Heart right ventricle (tissue), 16 donors: ENCODE measurements around the gene CMYA5. TPM values are rescaled to one million over a fixed set of nuclear protein-coding genes. Genes with fewer than 3 reads are reported as not detected.

ENCODE experiments used
- ATAC-seq, 8 donors: fragments of 200-7000 bp; cut with Tn5 transposase; one replicate each; pipeline ENCODE4 v1.9.1; 2020; ENCODE audit warnings: mild to moderate bottlenecking in 8 of 8, moderate library complexity in 8 of 8, moderate number of reproducible peaks in 1 of 8
- DNase-seq, 2 donors: peaks; one replicate each; pipeline ENCODE4 v3.0.0-alpha.2; 2020
- H3K27ac ChIP-seq, 10 donors: fragments of 200-600 bp; sonication (generic) in 2 of 10; one replicate each; pipeline versions ENCODE4 v1.5.0 to v1.8.0; 2020 to 2022; ENCODE audit warnings: mild to moderate bottlenecking in 3 of 10
- H3K27me3 ChIP-seq, 7 donors: fragments of 200-600 bp; one replicate each; pipeline ENCODE4 v1.8.0; 2021 to 2022; ENCODE audit warnings: mild to moderate bottlenecking in 2 of 7
- H3K36me3 ChIP-seq, 9 donors: fragments of 200-600 bp; sonication (generic) in 1 of 9; one replicate each; pipeline versions ENCODE4 v1.5.0 to v1.8.0; 2020 to 2022; ENCODE audit warnings: mild to moderate bottlenecking in 2 of 9
- H3K4me1 ChIP-seq, 9 donors: fragments of 200-600 bp; sonication (generic) in 1 of 9; one replicate each; pipeline versions ENCODE4 v1.5.0 to v1.8.0; 2020 to 2022; ENCODE audit warnings: mild to moderate bottlenecking in 4 of 9
- H3K4me3 ChIP-seq, 10 donors: fragments of 200-600 bp; sonication (generic) in 2 of 10; one replicate each; pipeline versions ENCODE4 v1.5.0 to v1.8.0; 2020 to 2022; ENCODE audit warnings: mild to moderate bottlenecking in 7 of 10, moderate library complexity in 2 of 10
- H3K9me3 ChIP-seq, 11 donors: fragments of 200-600 bp in 10 of 11; sonication (generic) in 2 of 11; one replicate each; pipeline versions ENCODE4 v1.5.0 to v1.8.0; 2013 to 2022; ENCODE audit warnings: mild to moderate bottlenecking in 2 of 11, control low read depth in 1 of 11, moderate library complexity in 1 of 11
- CTCF ChIP-seq, 9 donors: fragments of 200-600 bp; sonication (generic) in 2 of 9; IDR thresholded peaks; one replicate each; pipeline versions ENCODE4 v1.5.0 to v1.8.0; 2021 to 2022; ENCODE audit warnings: antibody characterized with exemption in 9 of 9, mild to moderate bottlenecking in 5 of 9, moderate library complexity in 1 of 9
- WGBS, 2 donors: extraction: QIAGEN DNeasy Blood & Tissue Kit; methylation state at CpG; one replicate each; pipeline ENCODE4 v1.1.7; 2013; ENCODE audit warnings: inconsistent platforms in 1 of 2; 5-methylcytosine and 5-hydroxymethylcytosine counted together
- intact Hi-C, 10 donors: fragments of 100-400 bp; cut with DNase I; formaldehyde crosslinking; loops; one replicate each; pipeline versions ENCODE4 v1.11.1 to v1.14.2; 2022
- polyA plus RNA-seq, 2 donors: library from polyadenylated mRNA; stranded (reverse); fragments of 200-250 nt; gene quantifications; one replicate each; pipeline ENCODE4 v1.2.3, GENCODE V29; 2013
- total RNA-seq, 10 donors: library from RNA; stranded (reverse); fragmentation: NEBNext Ultra II Directional in 3 of 10; extraction: Animal tissue kit (Norgen Biotek cat#: 25700) in 3 of 10; gene quantifications; one replicate each; pipeline versions ENCODE4 v1.2.1 to v1.2.4, GENCODE V29; 2021 to 2023
- donor health status: Arrhythmogenic right ventricular cardiomyopathy.
- donor health status: ischemic (EF 13 %, LVEDD 7.1; RV severe dilation, severe dysfunction).
- donor health status: healthy with polysubstance abuse.
- donor health status: DM: no; HTN: yes; CAD: no.
- donor health status: DM: no; HTN: no; CAD: no.
- donor health status: ischemic (EF 25% LVEDD 6.9; RV normal size, moderate dysfunction).
- donor health status: ischemic (EF 25% LVEDD 5.7; RV mildly dilated, moderate dysfunction).
- donor health status: healthy.
- donor health status: DM: yes; HTN: yes; CAD: no.
- donor health status: Ischemic cardiomyopathy.
- donor health status: ischemic (EF 35%, LVEDD 5.7; RV mildly dilated, moderate dysfunction).
- donor health status: nonischemic (EF 11% LVEDD 7.7; RV severe dilation, severe dysfunction).
- donor health status: DM: yes; HTN: yes; CAD: no.
- donor health status: PGD.
- donor health status: ischemic (EF 29% LVEDD 5.4; RV normal size, mild dysfunction).
- donor health status: nonischemic (EF 23%, LVEDD 6.1; RV moderate dilation, normal function).

CMYA5 gene
- total and polyA plus RNA-seq, 12 donors: 202 to 1,721 (median 979) TPM

GRCh38 chr5:79742549-79743136 is 53.0 kb downstream of the CMYA5 start:
- peak overlapping the region in 6 of 10 donors; percentile 54 to 88 (median 78) for H3K27ac ChIP-seq
- WGBS, 2 donors: 85 to 90% methylated on average over 3 of the region's 3 CpGs

GRCh38 chr5:79743846-79744605 is 54.4 kb downstream of the CMYA5 start:
- Histone ChIP-seq H3K27me3 (no peaks in the 10 kb centered on the region), H3K36me3 (peaks cover 0 to 73% (median 4%) of the 10 kb centered on the region in 9 donors), H3K4me1 (peaks cover 0 to 46% (median 12%) of the 10 kb centered on the region in 9 donors), H3K27ac (peak overlapping the region; percentile 15 to 88 (median 76)), H3K9me3 (no peaks in the 10 kb centered on the region), H3K4me3 (no peak overlapping the region)
- peak; percentile 23 to 69 for DNase-seq
- WGBS, 2 donors: 62 to 72% methylated on average over 7 of the region's 7 CpGs
- no peak for TF ChIP-seq CTCF (IDR thresholded peaks at IDR 0.05)
- intact Hi-C loops: loop anchor here in 4 of 10 donors (5.0 kb wide), 2 partner anchors 47 to 52 kb away; no protein-coding TSS in a partner anchor
- peak; percentile 92 to 98 (median 95) for ATAC-seq

More at GRCh38 chr5:79742549-79743136, 53.0 kb downstream of the CMYA5 start:
- DNase-seq (no peak), ATAC-seq (no peak)
- no peaks in the 10 kb centered on the region for H3K27me3 ChIP-seq
- intact Hi-C loops: loop anchor here in 4 of 10 donors (5.0 kb wide), 2 partner anchors 45 to 50 kb away; no protein-coding TSS in a partner anchor
- no peak for TF ChIP-seq CTCF (IDR thresholded peaks at IDR 0.05)
- H3K9me3 ChIP-seq: no peaks in the 10 kb centered on the region
- H3K4me3 ChIP-seq: no peak overlapping the region
- peaks cover 0 to 45% (median 12%) of the 10 kb centered on the region in 9 donors for H3K4me1 ChIP-seq
- H3K36me3 ChIP-seq: peaks cover 0 to 73% (median 4%) of the 10 kb centered on the region in 9 donors

GRCh38 chr5:79745255-79745654 is 55.6 kb downstream of the CMYA5 start:
- intact Hi-C loops: no loop called here
- TF ChIP-seq CTCF (IDR thresholded peaks at IDR 0.05): no peak
- DNase-seq: no peak
- Histone ChIP-seq H3K27me3 (no peaks in the 10 kb centered on the region), H3K27ac (peak overlapping the region in 5 of 10 donors; percentile 37 to 88 (median 78)), H3K4me1 (peaks cover 0 to 41% (median 12%) of the 10 kb centered on the region in 9 donors), H3K36me3 (peaks cover 0 to 76% (median 4%) of the 10 kb centered on the region in 9 donors), H3K4me3 (no peak overlapping the region), H3K9me3 (no peaks in the 10 kb centered on the region)
- ATAC-seq: no peak
- 83 to 92% methylated on average over 3 of the region's 3 CpGs for whole genome bisulfite sequencing, 2 donors
